GM04503 (cell line): ENCODE data around the gene SOX13.

ENCODE experiments used
- DNase-seq: peaks from one replicate; pipeline ENCODE4 v3.0.0-alpha.2; 2012; ENCODE audit warnings: low read depth

The SOX13 gene

DNA sequence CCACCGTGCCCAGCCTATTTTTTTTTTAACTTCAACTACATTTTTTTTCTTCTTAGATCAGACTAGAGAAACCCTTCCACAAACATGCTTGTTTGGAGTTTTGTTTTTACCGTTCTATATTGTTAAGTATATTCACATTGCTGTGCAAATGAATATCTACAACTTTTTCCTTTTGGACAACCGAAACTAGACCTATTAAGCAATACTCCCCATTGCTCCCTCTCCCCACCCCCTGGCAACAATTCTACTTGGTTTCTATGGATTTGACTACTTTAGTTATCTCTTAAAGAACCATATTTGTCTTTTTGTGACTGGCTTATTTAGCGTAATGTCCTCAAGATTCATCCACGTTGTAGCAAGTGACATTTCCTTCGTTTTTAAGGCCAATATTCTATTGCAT lies 59.8 kb downstream of the SOX13 start:
- no peak for DNase-seq

- no peak for DNase-seq
Measured at GRCh38 chr1:204134103-204134502, 61.2 kb downstream of the SOX13 start.

DNA sequence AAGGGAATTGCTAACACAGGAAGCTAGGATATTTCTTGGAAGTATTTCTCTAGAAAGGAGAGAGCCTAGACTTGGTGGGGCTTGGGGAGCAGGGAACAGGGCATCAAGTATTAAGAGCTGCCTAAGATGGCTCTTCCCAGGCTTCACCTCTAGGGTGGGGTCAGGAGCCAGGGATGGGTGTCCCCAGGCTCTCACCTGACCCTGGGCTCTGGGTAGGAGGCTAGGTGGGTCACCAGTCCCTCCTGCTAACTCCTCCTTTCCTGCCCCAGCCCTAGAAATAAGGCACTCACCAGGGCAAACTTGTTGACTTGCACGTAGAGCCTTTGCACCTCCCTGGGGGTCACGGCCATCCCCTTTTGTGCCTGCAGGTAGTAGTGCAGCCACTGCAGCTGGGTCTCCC lies 63.9 kb downstream of the SOX13 start:
- DNase-seq: no peak

- no peak for DNase-seq
Measured at GRCh38 chr1:204139088-204139487, 66.2 kb downstream of the SOX13 start.

DNA sequence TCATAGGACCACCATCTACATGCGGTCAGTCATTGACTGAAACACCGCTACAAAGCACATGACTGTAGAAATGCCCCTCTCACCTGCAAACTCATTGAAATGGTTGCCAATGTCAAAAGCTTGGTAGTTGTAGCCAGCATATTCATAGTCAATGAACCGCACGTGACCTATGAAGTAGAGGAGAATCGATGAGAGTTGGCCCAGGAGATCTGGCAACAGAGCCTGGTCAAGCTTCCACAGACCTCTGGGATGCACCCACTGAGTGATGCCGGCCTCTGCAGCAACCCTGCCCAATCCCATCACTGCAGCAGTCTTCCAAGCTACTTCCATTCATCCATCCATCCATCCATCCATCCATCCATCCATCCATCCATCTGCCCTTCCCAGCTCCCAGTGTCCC lies 67.0 kb downstream of the SOX13 start:
- DNase-seq: no peak

DNA sequence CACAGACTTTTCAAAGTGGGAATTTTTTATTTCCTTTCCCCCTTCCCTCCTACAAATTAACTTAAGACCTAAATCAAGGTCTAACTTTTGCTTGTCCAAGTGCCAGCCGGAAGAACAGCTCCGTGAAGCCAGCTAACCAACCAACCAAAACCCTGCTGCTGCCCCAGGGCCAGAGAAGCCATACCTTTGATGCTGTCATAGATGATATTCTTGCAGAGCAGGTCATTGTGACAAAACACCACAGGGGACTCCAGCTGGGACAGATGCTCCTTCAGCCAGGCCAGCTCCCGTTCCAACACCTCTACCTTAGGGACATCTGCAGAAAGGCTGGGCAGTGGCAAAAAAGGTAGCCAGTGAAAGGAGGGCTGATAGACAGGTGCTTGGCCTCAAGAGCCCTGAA lies 68.2 kb downstream of the SOX13 start:
- no peak for DNase-seq

DNA sequence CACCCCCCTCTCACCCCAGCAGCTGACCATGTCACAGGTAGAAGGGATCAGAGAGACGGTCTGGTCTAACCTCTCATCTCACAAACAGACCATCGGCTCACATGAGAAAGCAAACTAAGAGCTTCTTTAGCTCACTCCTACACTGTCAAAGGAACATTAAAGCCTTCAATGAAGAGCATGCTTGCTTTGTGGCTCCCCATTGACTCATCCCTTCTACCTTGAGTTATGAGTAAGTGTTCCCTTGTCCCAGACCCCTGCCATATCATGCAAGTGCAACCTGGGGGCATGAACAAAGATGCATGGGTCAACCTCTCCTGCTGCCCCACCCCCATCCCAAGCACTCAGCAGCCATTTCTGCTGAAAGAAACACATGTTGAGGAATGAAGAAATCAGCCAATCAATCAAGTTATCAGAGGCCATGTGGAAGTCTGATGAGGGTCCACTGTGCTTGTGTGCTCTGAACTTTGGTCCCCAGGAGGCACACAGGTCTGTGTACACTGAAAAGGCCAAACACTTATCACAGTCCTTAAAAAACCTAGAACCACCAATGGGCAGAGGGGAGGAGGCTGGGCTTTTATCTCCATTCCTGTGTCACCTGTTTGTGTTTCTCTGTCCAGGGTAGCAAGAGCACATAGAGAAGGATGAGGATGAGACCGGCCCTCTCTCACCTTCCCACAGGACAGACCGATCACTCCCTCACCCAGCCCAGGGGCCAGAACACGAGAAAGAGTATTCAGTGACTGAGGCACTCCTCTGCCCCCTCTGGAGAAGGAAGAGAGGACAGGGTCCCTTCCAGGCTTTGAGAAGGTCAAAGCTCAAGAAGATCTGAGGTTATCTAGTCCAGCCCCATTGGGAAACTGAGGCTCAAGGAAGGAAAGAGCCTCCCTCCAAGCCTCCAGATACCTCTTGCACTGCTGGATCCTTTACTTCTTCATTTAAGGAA lies 69.4 kb downstream of the SOX13 start:
- DNase-seq: no peak

GRCh38 chr1:204143276-204144041 lies 70.5 kb downstream of the SOX13 start:
- no peak for DNase-seq

DNA sequence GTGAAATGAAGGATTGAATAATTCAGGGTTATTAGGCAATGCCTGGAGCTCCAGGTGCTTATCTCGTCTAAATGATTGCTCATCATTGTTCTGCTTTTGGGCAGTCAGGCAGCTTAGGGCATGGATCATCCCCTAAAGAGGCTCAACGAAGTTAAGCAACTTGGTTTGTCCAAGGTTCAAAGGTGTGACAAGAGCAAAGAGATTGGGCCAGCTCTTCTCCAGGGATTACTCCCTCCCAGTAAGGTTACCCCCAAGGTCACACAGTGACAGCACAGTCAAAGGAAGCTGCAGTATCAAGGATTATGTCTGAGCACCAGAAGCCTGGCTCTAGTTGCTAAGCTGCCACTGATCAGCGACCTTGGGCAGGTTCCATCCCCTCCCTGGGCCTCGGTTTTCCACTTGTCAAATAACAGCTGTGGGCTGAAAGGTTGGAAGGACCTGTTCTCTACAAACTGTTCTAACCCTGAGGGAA lies 72.2 kb downstream of the SOX13 start:
- DNase-seq: no peak

DNA sequence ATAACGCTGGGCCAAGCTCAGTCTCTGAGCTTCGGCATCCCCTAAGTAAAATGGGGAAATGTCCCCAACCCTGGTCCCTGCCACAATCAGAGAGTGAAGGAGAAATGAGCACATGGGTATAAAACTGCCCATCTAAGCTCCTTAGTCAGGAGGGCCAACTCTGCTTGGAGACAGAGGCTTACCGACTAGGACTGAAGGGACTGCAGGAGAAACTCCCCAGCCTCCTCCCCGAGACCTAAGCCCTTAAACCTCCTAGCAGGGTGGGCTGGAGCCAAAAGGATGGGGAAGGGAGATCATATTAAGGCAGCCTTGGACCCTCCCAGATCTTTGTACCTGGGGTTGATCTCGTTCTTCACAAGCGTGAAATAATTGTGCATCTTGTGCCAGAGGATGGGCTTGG lies 73.4 kb downstream of the SOX13 start:
- DNase-seq: no peak

DNA sequence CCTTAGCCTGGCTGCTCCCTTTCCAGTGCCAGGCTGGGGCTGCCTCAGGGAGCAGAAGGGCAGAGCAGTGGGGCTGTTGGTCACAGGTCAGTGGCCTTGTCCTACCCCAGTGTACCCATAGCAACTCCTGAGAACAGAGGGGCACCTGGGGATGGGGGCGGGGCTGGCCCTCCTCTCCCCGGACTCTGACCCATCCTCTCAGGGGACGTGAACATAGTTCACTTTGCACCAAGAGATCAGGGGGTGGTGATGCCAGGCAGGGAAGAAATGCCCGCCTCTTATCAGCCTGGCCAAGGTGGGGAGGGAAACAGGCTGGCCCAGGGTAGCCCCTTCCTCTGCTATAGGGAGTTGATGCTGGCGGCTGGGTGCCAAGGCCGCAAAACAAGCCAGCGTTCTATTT lies 74.0 kb downstream of the SOX13 start:
- no peak for DNase-seq

DNA sequence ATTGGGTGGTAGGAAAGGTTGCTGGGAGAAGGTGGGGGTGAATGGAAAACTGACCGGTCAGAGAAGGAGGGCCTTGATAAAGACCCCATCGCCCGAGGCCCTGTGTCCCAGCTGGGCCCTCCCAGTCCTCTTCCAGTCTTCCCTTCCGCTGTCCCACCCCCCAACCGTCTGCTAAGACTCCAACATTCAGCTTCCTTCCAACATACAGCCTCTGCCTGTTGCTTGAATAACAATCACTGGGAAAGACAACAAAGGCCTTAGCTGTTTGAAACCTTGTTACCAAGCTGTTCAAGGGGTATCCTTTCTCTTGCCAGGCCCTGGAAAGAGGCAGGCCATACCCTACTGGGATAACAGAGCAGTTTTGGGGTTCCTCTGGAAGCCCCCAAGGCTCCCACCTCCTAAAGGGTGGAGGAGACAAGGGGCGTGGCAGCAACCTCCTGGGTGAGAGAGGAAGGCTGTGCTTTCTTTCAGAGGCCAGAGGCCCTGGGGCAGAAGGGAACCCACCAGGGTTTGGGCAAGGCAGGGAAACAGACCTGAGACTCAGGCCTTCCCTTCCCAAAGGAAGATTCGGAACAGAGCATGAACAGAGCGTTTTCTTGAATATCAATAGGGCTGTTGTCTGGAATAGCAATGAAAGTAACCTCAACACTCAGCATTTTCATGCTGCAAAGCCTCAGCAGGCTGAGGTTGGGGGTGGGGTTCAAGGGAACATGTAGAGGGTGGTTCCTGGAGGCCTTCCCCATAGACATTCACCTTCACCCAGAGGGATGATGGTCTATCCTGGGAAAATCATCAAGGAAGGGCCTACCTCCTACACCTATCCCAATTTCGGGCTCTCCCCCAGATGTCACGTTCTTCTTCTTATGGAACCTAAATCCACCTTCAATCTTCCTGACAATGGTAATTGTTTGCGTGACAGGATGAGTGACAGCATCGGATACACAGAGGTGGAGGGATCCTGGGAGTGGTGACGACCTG lies 74.8 kb downstream of the SOX13 start:
- DNase-seq: no peak

GRCh38 chr1:204149107-204149506 lies 76.2 kb downstream of the SOX13 start:
- no peak for DNase-seq

- DNase-seq: no peak
Measured at GRCh38 chr1:204149635-204150565, 77.0 kb downstream of the SOX13 start.

DNA sequence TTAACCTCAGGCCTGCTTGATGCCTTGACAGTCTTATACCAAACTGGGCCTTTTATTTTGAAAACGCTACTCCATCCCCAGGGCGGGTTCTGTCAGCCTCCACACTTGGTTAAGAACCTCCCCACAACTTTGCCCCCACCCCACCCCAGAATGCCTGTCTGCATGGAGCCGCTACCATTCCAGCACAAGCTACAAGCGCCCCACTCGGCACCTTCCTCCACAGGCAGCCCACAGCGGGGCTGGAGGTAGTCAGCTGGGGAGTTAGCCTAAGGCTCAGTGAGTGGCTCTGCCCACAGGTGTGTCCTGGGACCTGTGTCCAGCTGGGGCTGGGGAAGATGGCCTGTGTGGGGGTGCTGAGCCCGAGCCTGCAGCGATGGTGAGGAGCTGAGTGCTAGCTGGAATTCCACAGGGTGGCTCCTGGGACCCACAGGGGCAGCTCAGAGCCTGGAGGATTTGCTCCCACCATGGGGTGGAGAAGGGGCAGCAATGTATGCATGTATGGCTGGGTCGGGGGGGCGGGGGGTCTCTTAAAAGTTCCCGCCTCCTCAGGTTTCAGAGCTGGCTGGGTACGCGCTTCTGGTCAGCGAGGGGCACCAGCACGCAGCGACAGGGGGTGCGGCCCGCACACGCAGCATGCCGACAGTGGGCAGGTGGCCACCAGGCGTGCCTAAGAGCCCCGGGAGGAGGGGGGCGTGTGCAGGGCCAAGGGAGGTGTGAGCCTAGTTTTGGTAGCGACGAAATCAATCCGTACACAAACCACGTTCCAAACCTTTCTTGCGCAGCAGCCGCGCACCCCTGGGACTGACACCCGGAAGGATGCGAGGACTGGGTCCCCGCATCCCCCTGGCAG lies 78.0 kb downstream of the SOX13 start:
- no peak for DNase-seq

DNA sequence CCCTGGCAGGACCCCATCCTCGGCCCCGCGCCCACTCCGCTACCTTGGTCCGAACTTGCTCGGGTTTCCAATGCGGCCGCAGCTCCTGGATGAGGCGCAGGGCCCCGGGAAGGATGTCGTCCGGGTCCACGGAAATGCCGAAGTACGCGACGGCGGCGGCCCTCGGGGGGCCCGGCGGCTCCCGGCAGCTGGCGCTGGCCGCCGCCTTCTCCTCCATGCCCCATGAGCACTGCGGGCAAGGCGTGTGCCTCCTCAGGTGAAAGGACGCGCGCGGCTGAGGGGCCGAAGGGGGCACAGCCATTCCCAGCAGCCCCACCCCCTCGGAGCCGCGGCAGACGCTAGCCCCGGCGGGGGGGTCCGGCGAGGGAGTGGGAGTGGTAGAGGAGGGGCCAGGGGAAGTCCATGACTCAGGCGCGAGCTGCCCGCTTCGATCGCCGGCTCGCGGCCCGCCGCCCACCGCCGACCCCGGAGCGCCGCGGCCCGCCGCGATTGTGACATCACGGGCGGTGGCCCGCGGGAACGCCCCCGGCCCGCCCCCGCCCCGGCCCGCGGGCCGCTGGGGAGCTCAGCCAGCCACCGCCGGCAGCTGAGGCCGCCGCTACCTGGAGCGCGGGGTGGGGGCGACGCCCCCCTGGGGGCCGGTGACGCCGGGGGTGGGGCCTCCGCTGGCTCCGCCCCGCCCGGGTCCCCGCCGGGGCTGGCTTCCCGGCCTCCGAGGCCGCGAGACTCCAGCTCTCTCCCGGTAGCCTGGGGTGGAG lies 78.8 kb downstream of the SOX13 start, which contains the start of gene ETNK2:
TSS of gene ETNK2 (minus strand) at position 493 of the 758 bp plus-strand sequence. CDS start at position 301, 192 bp downstream.
- DNase-seq: no peak

- DNase-seq: no peak
Measured at GRCh38 chr1:204152310-204153044, 79.6 kb downstream of the SOX13 start.

DNA sequence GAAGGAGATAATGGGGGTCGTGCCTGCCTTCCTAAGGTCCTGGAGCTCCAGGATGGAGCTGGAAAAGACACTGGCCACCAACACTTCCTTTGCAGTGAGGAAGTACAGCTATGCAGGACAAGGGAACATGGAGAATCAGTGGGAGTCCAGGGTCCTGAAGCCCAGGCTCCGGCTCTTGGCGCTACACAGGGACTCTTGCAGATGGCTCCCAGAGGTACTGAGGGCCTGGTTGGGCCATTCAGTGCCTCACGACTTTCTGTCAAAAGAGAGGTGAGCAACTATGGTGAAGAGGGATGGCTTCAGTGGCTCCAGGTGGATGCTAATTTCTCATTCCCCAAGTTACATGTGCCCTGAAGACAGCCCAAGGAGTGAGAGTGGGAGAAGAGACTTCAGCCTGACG lies 80.8 kb downstream of the SOX13 start:
- no peak for DNase-seq
